Transverse colon (tissue), 4 donors: Measurements from ENCODE around the gene MFNG. TPM values are rescaled to one million over a fixed set of nuclear protein-coding genes. Genes with fewer than 3 reads are reported as not detected.

Experiments used
- DNase-seq: peaks from one replicate; pipeline ENCODE4 v3.0.0-alpha.2; 2019
- H3K27ac ChIP-seq, 4 donors: fragments of 200-600 bp; sonication (generic); 2 replicates each; pipeline ENCODE4 v1.5.1; 2016 to 2018; ENCODE audit warnings: inconsistent platforms in 4 of 4
- H3K27me3 ChIP-seq: fragments of 200-600 bp; sonication (generic); 2 replicates; pipeline ENCODE4 v1.5.1; 2017; ENCODE audit warnings: inconsistent platforms
- H3K36me3 ChIP-seq, 4 donors: fragments of 200-600 bp; sonication (generic); 2 replicates each; pipeline ENCODE4 v1.5.1; 2017 to 2019; ENCODE audit warnings: inconsistent platforms in 4 of 4
- H3K4me1 ChIP-seq, 4 donors: fragments of 200-600 bp; sonication (generic); 2 replicates each; pipeline ENCODE4 v1.5.1; 2017 to 2020; ENCODE audit warnings: inconsistent platforms in 4 of 4
- H3K4me3 ChIP-seq, 4 donors: fragments of 200-600 bp; sonication (generic); 1 replicate in 1 of 4; 2 replicates in 3 of 4; pipeline versions ENCODE4 v1.5.1 to v1.6.1; 2017 to 2019; ENCODE audit warnings: inconsistent platforms in 4 of 4
- H3K9me3 ChIP-seq, 2 donors: fragments of 200-600 bp; sonication (generic); 2 replicates each; pipeline ENCODE4 v1.5.1; 2017 to 2019; ENCODE audit warnings: inconsistent platforms in 2 of 2
- CTCF ChIP-seq, 5 experiments: fragments of 200-600 bp in 3 of 5; fragments of 450-650 bp in 2 of 5; sonication (generic) in 3 of 5; IDR thresholded peaks; 1 replicate in 2 of 5; 2 replicates in 3 of 5; pipeline ENCODE4 v1.5.1; 2016 to 2017; ENCODE audit warnings: antibody characterized with exemption in 5 of 5, inconsistent platforms in 3 of 5, mild to moderate bottlenecking in 2 of 5, moderate library complexity in 1 of 5
- EP300 ChIP-seq: sonication (generic); formaldehyde crosslinking; IDR thresholded peaks from one replicate; pipeline ENCODE4 v1.6.1; 2017; ENCODE audit warnings: antibody characterized with exemption, low read depth
- POLR2A ChIP-seq: fragments of 450-650 bp; IDR thresholded peaks from one replicate; pipeline ENCODE4 v1.6.1; 2016; ENCODE audit warnings: antibody characterized with exemption, mild to moderate bottlenecking, moderate library complexity
- POLR2AphosphoS5 ChIP-seq, 3 donors: sonication (generic); formaldehyde crosslinking; IDR thresholded peaks; one replicate each; pipeline ENCODE4 v1.6.1; 2016; ENCODE audit warnings: antibody characterized with exemption in 3 of 3
- WGBS, 2 donors: methylation state at CpG; one replicate each; pipeline ENCODE4 v1.1.5; 2018; ENCODE audit warnings: low coverage in 1 of 2; 5-methylcytosine and 5-hydroxymethylcytosine counted together
- in situ Hi-C, 4 donors: fragments of 200-750 bp; cut with MboI; loops; one replicate each; pipeline versions ENCODE4 v1.15.0 to v1.15.1; 2017; ENCODE audit warnings: low sequenced_read_pairs in 3 of 4, low pct_ligation_motif_present in 1 of 4, low pct_unique_long_range_greater_than_20kb in 1 of 4
- intact Hi-C: fragments of 100-400 bp; cut with DNase I; formaldehyde crosslinking; loops from one replicate; pipeline ENCODE4 v1.15.1; 2023; ENCODE audit warnings: low total_unique reads
- total RNA-seq, 4 donors: library from RNA; depleted of rRNA; stranded (reverse); fragments of >200 nt; gene quantifications; one replicate each; pipeline ENCODE4 v1.1.0, GENCODE V29; 2016

The MFNG gene
- total RNA-seq, 4 donors from 2014 or later, result 2.8 to 26.4 (median 15.7) TPM

- no peak for DNase-seq
- Histone ChIP-seq H3K9me3 (no peaks in the 10 kb centered on the region), H3K27ac (no peak overlapping the region), H3K36me3 (no peaks in the 10 kb centered on the region), H3K4me1 (no peaks in the 10 kb centered on the region), H3K27me3 (peaks cover 47% of the 10 kb centered on the region), H3K4me3 (no peak overlapping the region)
- intact Hi-C loops (no loop called here), in situ Hi-C loops (no loop called here)
- 70 to 80% methylated on average over 7 to 8 of the region's 8 CpGs for WGBS, 2 donors
- TF ChIP-seq POLR2AphosphoS5 (IDR thresholded peaks at IDR 0.05) (no peak), POLR2A (no peak), EP300 (no peak), CTCF (IDR thresholded peaks at IDR 0.05) (no peak)
Measured at GRCh38 chr22:37442135-37442534, 44.0 kb downstream of the MFNG start.

- Histone ChIP-seq H3K4me3 (no peak overlapping the region), H3K27me3 (peaks cover 42% of the 10 kb centered on the region), H3K36me3 (no peaks in the 10 kb centered on the region), H3K9me3 (no peaks in the 10 kb centered on the region), H3K4me1 (no peaks in the 10 kb centered on the region), H3K27ac (no peak overlapping the region)
- 77 to 91% methylated on average over 4 of the region's 4 CpGs for WGBS, 2 donors
- DNase-seq, result no peak
- intact Hi-C loops, result no loop called here
- no peak for TF ChIP-seq POLR2AphosphoS5 (IDR thresholded peaks at IDR 0.05)
- no peak for TF ChIP-seq EP300
- TF ChIP-seq CTCF (IDR thresholded peaks at IDR 0.05), result no peak
- TF ChIP-seq POLR2A, result no peak
- in situ Hi-C loops, result no loop called here
Measured at GRCh38 chr22:37440875-37441274, 45.3 kb downstream of the MFNG start.

- Histone ChIP-seq H3K9me3 (no peaks in the 10 kb centered on the region), H3K27me3 (peaks cover 45% of the 10 kb centered on the region), H3K4me1 (no peaks in the 10 kb centered on the region), H3K27ac (no peak overlapping the region), H3K4me3 (no peak overlapping the region), H3K36me3 (no peaks in the 10 kb centered on the region)
- DNase-seq, result no peak
- intact Hi-C loops, result no loop called here
- 74 to 77% methylated on average over 3 to 5 of the region's 5 CpGs for WGBS, 2 donors
- in situ Hi-C loops, result loop anchor here in 2 of 4 donors (10.0 kb wide), 2 partner anchors 115 to 125 kb away; no protein-coding TSS in a partner anchor
- TF ChIP-seq POLR2A (no peak), EP300 (no peak), POLR2AphosphoS5 (IDR thresholded peaks at IDR 0.05) (no peak), CTCF (IDR thresholded peaks at IDR 0.05) (no peak)
Measured at GRCh38 chr22:37439347-37439746, 46.8 kb downstream of the MFNG start.

- Histone ChIP-seq H3K27ac (no peak overlapping the region), H3K27me3 (peaks cover 66% of the 10 kb centered on the region), H3K36me3 (no peaks in the 10 kb centered on the region), H3K4me1 (no peaks in the 10 kb centered on the region), H3K9me3 (no peaks in the 10 kb centered on the region), H3K4me3 (no peak overlapping the region)
- intact Hi-C loops, result no loop called here
- 83 to 88% methylated on average over 3 to 5 of the region's 5 CpGs for WGBS, 2 donors
- in situ Hi-C loops, result loop anchor here in 2 of 4 donors (10.0 kb wide), 2 partner anchors 111 to 121 kb away; no protein-coding TSS in a partner anchor
- no peak for DNase-seq
- no peak for TF ChIP-seq POLR2A
- TF ChIP-seq POLR2AphosphoS5 (IDR thresholded peaks at IDR 0.05), result no peak
- TF ChIP-seq EP300, result no peak
- no peak for TF ChIP-seq CTCF (IDR thresholded peaks at IDR 0.05)
Measured at GRCh38 chr22:37435970-37436603, 50.1 kb downstream of the MFNG start.
